BLaER1 treated with 17β-estradiol and CSF1 and Interleukin-3, amounts not matched to agents 10 nM and 100 nM (cell line): ENCODE results near the gene UBE2H.
"Not testable (repeated sequence)": the region's sequence is repeated elsewhere in the genome, so short reads cannot be mapped to it uniquely, and the experiment has no call there.

Experiments used
- H3K27ac ChIP-seq, 11 experiments: shearing (Covaris generic); formaldehyde crosslinking; 2 replicates each; pipeline ENCODE4 v1.8.1; 2022
- H3K27me3 ChIP-seq, 11 experiments: shearing (Covaris generic); formaldehyde crosslinking; 2 replicates each; pipeline ENCODE4 v1.8.1; 2022
- H3K36me3 ChIP-seq, 11 experiments: shearing (Covaris generic); formaldehyde crosslinking; 2 replicates each; pipeline ENCODE4 v1.8.1; 2022
- H3K4me1 ChIP-seq, 10 experiments: shearing (Covaris generic); formaldehyde crosslinking; 2 replicates each; pipeline ENCODE4 v1.8.1; 2022
- H3K4me2 ChIP-seq, 11 experiments: shearing (Covaris generic); formaldehyde crosslinking; 2 replicates each; pipeline ENCODE4 v1.8.1; 2022
- H3K4me3 ChIP-seq, 10 experiments: shearing (Covaris generic); formaldehyde crosslinking; 2 replicates each; pipeline ENCODE4 v1.8.1; 2022
- H3K9ac ChIP-seq, 11 experiments: shearing (Covaris generic); formaldehyde crosslinking; 2 replicates each; pipeline ENCODE4 v1.8.1; 2022
- H3K9me3 ChIP-seq, 11 experiments: shearing (Covaris generic); formaldehyde crosslinking; replicated peaks in 1 of 11; 2 replicates each; pipeline ENCODE4 v1.8.1; 2022
- H4K20me1 ChIP-seq, 11 experiments: shearing (Covaris generic); formaldehyde crosslinking; 2 replicates each; pipeline ENCODE4 v1.8.1; 2022
- Cebpa-rat ChIP-seq, 11 experiments: shearing (Covaris generic); IDR thresholded peaks; 2 replicates each; pipeline ENCODE4 v1.8.1; 2022

The UBE2H gene

GRCh38 chr7:129827467-129827990, 125.2 kb downstream of the UBE2H start:
- H3K27ac ChIP-seq, result peak overlapping the region in 2 of 11 experiments; percentile 2 to 78; a peak in 3 of 22 replicates
- no peak overlapping the region for H3K4me3 ChIP-seq
- H3K9ac ChIP-seq, result 0 out of 22 replicates have a peak overlapping the region, but pooled peaks of 1 of the 11 experiments have one; percentile 10
- H3K4me1 ChIP-seq, result peaks cover 15 to 34% (median 28%) of the 10 kb centered on the region in 10 experiments
- peaks cover 0 to 14% (median 5%) of the 10 kb centered on the region in 11 experiments; a peak in 8 of 22 replicates for H3K36me3 ChIP-seq
- H3K27me3 ChIP-seq, result peaks cover 0 to 10% (median 0%) of the 10 kb centered on the region in 11 experiments; a peak in 4 of 22 replicates
- H4K20me1 ChIP-seq, result peaks cover 0 to 25% (median 11%) of the 10 kb centered on the region in 11 experiments; a peak in 12 of 22 replicates
- no peaks in the 10 kb centered on the region for H3K9me3 ChIP-seq
- no peak for TF ChIP-seq Cebpa-rat (IDR thresholded peaks at IDR 0.05)
- H3K4me2 ChIP-seq, result no peak overlapping the region

- Histone ChIP-seq H3K4me2 (peak overlapping the region in 3 of 11 experiments; percentile 98 to 100 (median 99); a peak in 4 of 22 replicates), H4K20me1 (peaks cover 0 to 18% (median 8%) of the 10 kb centered on the region in 11 experiments; a peak in 11 of 22 replicates), H3K4me1 (peaks cover 15 to 34% (median 28%) of the 10 kb centered on the region in 10 experiments), H3K27ac (peak overlapping the region in 3 of 11 experiments; percentile 7 to 79 (median 78); a peak in 3 of 22 replicates)
- H3K4me3 ChIP-seq, H3K9ac ChIP-seq, H3K27me3 ChIP-seq, H3K9me3 ChIP-seq, H3K36me3 ChIP-seq: not testable (repeated sequence)
These were observed 125.9 kb downstream of the UBE2H start for GRCh38 chr7:129826895-129827294.

GRCh38 chr7:129825209-129825970, 127.4 kb downstream of the UBE2H start:
- H3K9ac ChIP-seq, result peak overlapping the region; percentile 69 to 81 (median 76)
- peak overlapping the region; percentile 61 to 82 (median 72) for H3K4me3 ChIP-seq
- peak overlapping the region; percentile 80 to 100 (median 98) for H3K4me2 ChIP-seq
- peaks cover 0 to 4% (median 3%) of the 10 kb centered on the region in 11 experiments; a peak in 4 of 22 replicates for H4K20me1 ChIP-seq
- H3K4me1 ChIP-seq, result peaks cover 13 to 32% (median 26%) of the 10 kb centered on the region in 10 experiments
- peaks cover 0 to 10% (median 0%) of the 10 kb centered on the region in 11 experiments; a peak in 4 of 22 replicates for H3K27me3 ChIP-seq
- no peak for TF ChIP-seq Cebpa-rat (IDR thresholded peaks at IDR 0.05)
- no peaks in the 10 kb centered on the region for H3K9me3 ChIP-seq
- H3K36me3 ChIP-seq, result no peaks in the 10 kb centered on the region
- H3K27ac ChIP-seq, result peak overlapping the region in 9 of 11 experiments; percentile 30 to 69 (median 52); a peak in 13 of 22 replicates

GRCh38 chr7:129824291-129825208, 128.2 kb downstream of the UBE2H start:
- Histone ChIP-seq H3K27ac (peak overlapping the region in 3 of 11 experiments; percentile 31 to 69 (median 67); a peak in 4 of 22 replicates), H3K9me3 (no peaks in the 10 kb centered on the region), H3K4me2 (peak overlapping the region; percentile 80 to 100 (median 98)), H3K4me1 (peaks cover 6 to 24% (median 18%) of the 10 kb centered on the region in 10 experiments; a peak in 19 of 20 replicates), H4K20me1 (0 out of 22 replicates have a peak, but pooled peaks cover 0 to 4% (median 0%) of the 10 kb centered on the region in 11 experiments), H3K27me3 (peaks cover 0 to 10% (median 0%) of the 10 kb centered on the region in 11 experiments; a peak in 4 of 22 replicates), H3K9ac (peak overlapping the region; percentile 69 to 81 (median 76); a peak in 19 of 22 replicates), H3K36me3 (no peaks in the 10 kb centered on the region), H3K4me3 (peak overlapping the region; percentile 61 to 82 (median 72))
- TF ChIP-seq Cebpa-rat (IDR thresholded peaks at IDR 0.05), result no peak

- H3K27me3 ChIP-seq, H3K27ac ChIP-seq, H3K4me2 ChIP-seq, H3K9ac ChIP-seq, H3K36me3 ChIP-seq, H3K9me3 ChIP-seq, H3K4me3 ChIP-seq, H4K20me1 ChIP-seq: not testable (repeated sequence)
- H3K4me1 ChIP-seq, result peaks cover 6 to 18% (median 14%) of the 10 kb centered on the region in 10 experiments; a peak in 18 of 20 replicates
These were observed 129.6 kb downstream of the UBE2H start for GRCh38 chr7:129823143-129823542.

GRCh38 chr7:129821476-129821875, 131.3 kb downstream of the UBE2H start:
- H3K4me1 ChIP-seq, result peaks cover 5 to 15% (median 12%) of the 10 kb centered on the region in 10 experiments; a peak in 18 of 20 replicates
- TF ChIP-seq Cebpa-rat (IDR thresholded peaks at IDR 0.05), result no peak
- peaks cover 0 to 10% (median 0%) of the 10 kb centered on the region in 11 experiments; a peak in 4 of 22 replicates for H3K27me3 ChIP-seq
- H3K4me3 ChIP-seq, result no peak overlapping the region
- H3K9ac ChIP-seq, result no peak overlapping the region
- 0 out of 22 replicates have a peak, but pooled peaks cover 0 to 4% (median 0%) of the 10 kb centered on the region in 11 experiments for H4K20me1 ChIP-seq
- H3K4me2 ChIP-seq, result no peak overlapping the region
- peaks cover 10 to 12% (median 11%) of the 10 kb centered on the region in 11 experiments for H3K9me3 ChIP-seq
- no peak overlapping the region for H3K27ac ChIP-seq
- H3K36me3 ChIP-seq, result no peaks in the 10 kb centered on the region

GRCh38 chr7:129816742-129817141, 136.0 kb downstream of the UBE2H start:
- H3K9ac ChIP-seq, result no peak overlapping the region
- TF ChIP-seq Cebpa-rat (IDR thresholded peaks at IDR 0.05), result no peak
- H3K9me3 ChIP-seq, result peaks cover 14 to 21% (median 17%) of the 10 kb centered on the region in 11 experiments
- H3K36me3 ChIP-seq, result no peaks in the 10 kb centered on the region
- H3K27me3 ChIP-seq, result no peaks in the 10 kb centered on the region
- H3K4me1 ChIP-seq, result no peaks in the 10 kb centered on the region
- no peak overlapping the region for H3K4me2 ChIP-seq
- no peak overlapping the region for H3K27ac ChIP-seq
- H4K20me1 ChIP-seq, result no peaks in the 10 kb centered on the region
- no peak overlapping the region for H3K4me3 ChIP-seq

- Histone ChIP-seq H4K20me1 (no peaks in the 10 kb centered on the region; a peak in 1 of 22 replicates), H3K4me2 (no peak overlapping the region), H3K27ac (no peak overlapping the region), H3K36me3 (no peaks in the 10 kb centered on the region), H3K4me1 (peaks cover 0 to 5% (median 0%) of the 10 kb centered on the region in 10 experiments; a peak in 5 of 20 replicates), H3K9ac (no peak overlapping the region), H3K4me3 (no peak overlapping the region), H3K27me3 (no peaks in the 10 kb centered on the region), H3K9me3 (no peaks in the 10 kb centered on the region)
- no peak for TF ChIP-seq Cebpa-rat (IDR thresholded peaks at IDR 0.05)
These were observed 144.9 kb downstream of the UBE2H start for GRCh38 chr7:129807863-129808262.
